ENCODE measurements around the gene CDKN1B.

GRCh38 chr12:12741660-12742059 lies 24.5 kb downstream of the CDKN1B start:
- TF ChIP-seq EZH2 (IDR thresholded peaks at IDR 0.05; ENCODE audit: insufficient read depth, poor library complexity, severe bottlenecking): no peak
- no peak for TF ChIP-seq EZH2phosphoT487 (IDR thresholded peaks at IDR 0.05; ENCODE audit: insufficient read depth, low read depth)

Measured in GM23248 (cell line).